SK-N-SH (cell line): ENCODE measurements around the gene RET. TPM values are rescaled to one million over a fixed set of nuclear protein-coding genes. Genes with fewer than 3 reads are reported as not detected.

Source experiments
- CTCF ChIA-PET: fragments of 300-600, 350-600 bp; formaldehyde crosslinking; extraction: SDS; loops from one replicate; lab custom pipeline; 2021; lab: Yijun Ruan, JAX
- POLR2A ChIA-PET: fragments of 350-600 bp; sonication (Branson Sonifier 250); formaldehyde crosslinking; extraction: SDS; loops from one replicate; lab custom pipeline; 2020; ENCODE audit warnings: antibody characterized with exemption, inconsistent platforms; lab: Yijun Ruan, JAX
- DNase-seq: peaks from one replicate; pipeline ENCODE4 v3.0.0; 2012
- H2AFZ ChIP-seq: fragments of 200-600 bp; sonication (generic); 2 replicates; pipeline ENCODE4 v1.8.1; 2016; ENCODE audit warnings: antibody characterized with exemption, mild to moderate bottlenecking, low read depth
- H3F3A ChIP-seq: fragments of 200-600 bp; sonication (generic); replicated peaks from 2 replicates; pipeline ENCODE3; 2016; ENCODE audit warnings: antibody characterized with exemption, mild to moderate bottlenecking; ENCODE audit not compliant: insufficient read depth
- H3K27ac ChIP-seq, 2 experiments: fragments of 200-500 bp in 1 of 2; fragments of 200-600 bp in 1 of 2; sonication (Bioruptor generic) in 1 of 2; sonication (generic), shearing (Covaris generic) in 1 of 2; 2 replicates each; pipeline versions ENCODE4 v1.5.1 to v1.6.1; 2014 to 2016; ENCODE audit warnings: low read depth in 2 of 2, inconsistent platforms in 1 of 2, low read length in 1 of 2, mild to moderate bottlenecking in 1 of 2, mixed read lengths in 1 of 2
- H3K27me3 ChIP-seq: fragments of 200-600 bp; sonication (generic), shearing (Covaris generic); 2 replicates; pipeline ENCODE4 v1.6.1; 2016; ENCODE audit warnings: mixed run types; ENCODE audit not compliant: insufficient read depth
- H3K36me3 ChIP-seq, 2 experiments: fragments of 200-500 bp in 1 of 2; fragments of 200-600 bp in 1 of 2; sonication (Bioruptor generic) in 1 of 2; sonication (generic) in 1 of 2; replicated peaks in 1 of 2; 2 replicates each; pipeline versions ENCODE3 to v1.5.1; 2014 to 2016; ENCODE audit warnings: low read length in 1 of 2, mild to moderate bottlenecking in 1 of 2; ENCODE audit not compliant: insufficient read depth in 2 of 2, control insufficient read depth in 1 of 2
- H3K4me1 ChIP-seq, 2 experiments: fragments of 200-500 bp in 1 of 2; fragments of 200-600 bp in 1 of 2; sonication (Bioruptor generic) in 1 of 2; sonication (generic), shearing (Covaris generic) in 1 of 2; 2 replicates each; pipeline versions ENCODE4 v1.5.1 to v1.6.1; 2014 to 2016; ENCODE audit warnings: low read depth in 1 of 2, low read length in 1 of 2, mixed run types in 1 of 2; ENCODE audit not compliant: insufficient read depth in 2 of 2, control insufficient read depth in 1 of 2
- H3K4me2 ChIP-seq: fragments of 200-600 bp; sonication (generic), shearing (Covaris generic); 2 replicates; pipeline ENCODE4 v1.6.1; 2017; ENCODE audit warnings: mixed run types
- H3K4me3 ChIP-seq, 2 experiments: fragments of 200-500 bp in 1 of 2; fragments of 200-600 bp in 1 of 2; sonication (Bioruptor generic) in 1 of 2; sonication (generic), shearing (Covaris generic) in 1 of 2; 2 replicates each; pipeline versions ENCODE4 v1.5.1 to v1.8.1; 2014 to 2016; ENCODE audit warnings: low read depth in 2 of 2, inconsistent platforms in 1 of 2, low read length in 1 of 2, mild to moderate bottlenecking in 1 of 2, mixed read lengths in 1 of 2, moderate library complexity in 1 of 2
- H3K79me2 ChIP-seq: fragments of 200-600 bp; sonication (generic); 2 replicates; pipeline ENCODE4 v1.8.1; 2017; ENCODE audit warnings: mild to moderate bottlenecking; ENCODE audit not compliant: insufficient read depth
- H3K9ac ChIP-seq: fragments of 200-600 bp; sonication (generic); 2 replicates; pipeline ENCODE4 v1.6.1; 2017; ENCODE audit warnings: mixed run types
- H3K9me2 ChIP-seq: fragments of 200-600 bp; sonication (generic); 2 replicates; pipeline ENCODE4 v1.6.1; 2017; ENCODE audit warnings: mixed run types
- H3K9me3 ChIP-seq: fragments of 200-600 bp; sonication (generic); 2 replicates; pipeline ENCODE4 v1.6.1; 2017; ENCODE audit warnings: mixed run types, mild to moderate bottlenecking, moderate library complexity
- H4K20me1 ChIP-seq: fragments of 200-600 bp; sonication (generic); 2 replicates; pipeline ENCODE4 v1.6.1; 2017; ENCODE audit warnings: mild to moderate bottlenecking, mixed run types; ENCODE audit not compliant: insufficient read depth
- CHD2 ChIP-seq: fragments of 150-350 bp; IDR thresholded peaks from 2 replicates; pipeline ENCODE4 v1.6.1; 2018; ENCODE audit warnings: low read length; ENCODE audit not compliant: partially characterized antibody
- CTCF ChIP-seq: fragments of 200-600 bp; sonication (generic); IDR thresholded peaks from 2 replicates; pipeline ENCODE4 v1.6.1; 2017; ENCODE audit warnings: antibody characterized with exemption, mild to moderate bottlenecking, moderate library complexity
- ELF1 ChIP-seq: IDR thresholded peaks from 2 replicates; pipeline ENCODE4 v1.4.0; 2012
- FOSL2 ChIP-seq: IDR thresholded peaks from 2 replicates; pipeline ENCODE4 v1.4.0; 2012; ENCODE audit warnings: low read depth, mild to moderate bottlenecking, moderate library complexity, borderline replicate concordance
- FOXM1 ChIP-seq: IDR thresholded peaks from 2 replicates; pipeline ENCODE4 v1.4.0; 2012; ENCODE audit warnings: low read depth, mild to moderate bottlenecking
- GABPA ChIP-seq: IDR thresholded peaks from 2 replicates; pipeline ENCODE4 v1.4.0; 2012; ENCODE audit warnings: low read depth, mild to moderate bottlenecking
- IRF3 ChIP-seq: fragments of 150-350 bp; IDR thresholded peaks from 2 replicates; pipeline ENCODE4 v1.6.1; 2016; ENCODE audit warnings: mild to moderate bottlenecking, low read depth, low read length
- MXI1 ChIP-seq: IDR thresholded peaks from 2 replicates; pipeline ENCODE4 v1.6.1; 2012; ENCODE audit warnings: mild to moderate bottlenecking, low read depth, low read length, improper control_type of control experiment
- NRF1 ChIP-seq: IDR thresholded peaks from 2 replicates; pipeline ENCODE4 v1.6.1; 2012; ENCODE audit warnings: low read depth, mild to moderate bottlenecking, low read length
- RAD21 ChIP-seq: IDR thresholded peaks from 2 replicates; pipeline ENCODE4 v1.6.1; 2012; ENCODE audit warnings: mild to moderate bottlenecking, low read length
- RFX5 ChIP-seq: IDR thresholded peaks from 2 replicates; pipeline ENCODE4 v1.6.1; 2012; ENCODE audit warnings: mild to moderate bottlenecking, improper control_type of control experiment, low read length
- RXRA ChIP-seq: IDR thresholded peaks from 2 replicates; pipeline ENCODE4 v1.4.0; 2012; ENCODE audit warnings: low read depth, mild to moderate bottlenecking, borderline replicate concordance
- SMC3 ChIP-seq: IDR thresholded peaks from 2 replicates; pipeline ENCODE4 v1.6.1; 2012; ENCODE audit warnings: low read depth, low read length, improper control_type of control experiment
- TAF1 ChIP-seq: IDR thresholded peaks from 2 replicates; pipeline ENCODE4 v1.6.1; 2012; ENCODE audit warnings: low read depth, mild to moderate bottlenecking, low read length, moderate library complexity, borderline replicate concordance
- YY1 ChIP-seq: IDR thresholded peaks from 2 replicates; pipeline ENCODE4 v1.4.0; 2012; ENCODE audit warnings: low read depth, mild to moderate bottlenecking
- WGBS: methylation state at CpG from one replicate; pipeline ENCODE4 v1.1.6; 2017; ENCODE audit warnings: low lambda C conversion rate; 5-methylcytosine and 5-hydroxymethylcytosine counted together
- polyA plus RNA-seq, 3 experiments: library from polyadenylated mRNA; depleted of rRNA; stranded (reverse); fragments of >200 nt; gene quantifications; 2 replicates each; pipeline ENCODE4 v1.2.3, GENCODE V29; 2012
- TF ChIP-seq, protein P1 (sequence below): IDR thresholded peaks from 2 replicates; pipeline ENCODE4 v1.4.0; 2012; ENCODE audit warnings: low read depth, borderline replicate concordance

RET gene
- polyA plus RNA-seq, 1 of the 3 experiments (the other 2 are of a cell fraction), result 3.2 TPM

- Histone ChIP-seq H3K9me2 (no peaks in the 10 kb centered on the region), H3K4me3 (no peak overlapping the region), H4K20me1 (no peaks in the 10 kb centered on the region), H3K4me2 (no peak overlapping the region), H2AFZ (no peak overlapping the region), H3K9me3 (no peaks in the 10 kb centered on the region), H3K79me2 (no peaks in the 10 kb centered on the region; the same call in 1 of the 2 replicates), H3K36me3 (peaks cover 44 to 45% of the 10 kb centered on the region in 2 experiments), H3K4me1 (peaks cover 0 to 10% of the 10 kb centered on the region in 2 experiments; a peak in 1 of 4 replicates), H3K27ac (peak overlapping the region in 1 of 2 experiments; percentile 56; a peak in 2 of 4 replicates), H3F3A (no peaks in the 10 kb centered on the region), H3K27me3 (no peaks in the 10 kb centered on the region), H3K9ac (no peak overlapping the region)
- WGBS, result 86% methylated on average over 1 of the region's 1 CpG
- peak; percentile 37 for DNase-seq
- POLR2A ChIA-PET, result no interaction called here
- TF ChIP-seq YY1, result no peak
- TF ChIP-seq RXRA, result no peak
- TF ChIP-seq TAF1, result no peak
- no peak for TF ChIP-seq CTCF
- TF ChIP-seq NRF1, result no peak
- TF ChIP-seq RAD21, result 0 out of 2 replicates have a peak, but pooled peaks have one; percentile 6
- no peak for TF ChIP-seq ELF1
- no peak for TF ChIP-seq FOXM1
- TF ChIP-seq GABPA, result no peak
- TF ChIP-seq CHD2, result no peak
- 0 out of 2 replicates have a peak, but pooled peaks have one; percentile 33 for TF ChIP-seq MXI1
- TF ChIP-seq SMC3, result no peak
- TF ChIP-seq FOSL2, result no peak
- TF ChIP-seq RFX5, result no peak
- TF ChIP-seq IRF3, result no peak
- TF ChIP-seq, protein P1, sequence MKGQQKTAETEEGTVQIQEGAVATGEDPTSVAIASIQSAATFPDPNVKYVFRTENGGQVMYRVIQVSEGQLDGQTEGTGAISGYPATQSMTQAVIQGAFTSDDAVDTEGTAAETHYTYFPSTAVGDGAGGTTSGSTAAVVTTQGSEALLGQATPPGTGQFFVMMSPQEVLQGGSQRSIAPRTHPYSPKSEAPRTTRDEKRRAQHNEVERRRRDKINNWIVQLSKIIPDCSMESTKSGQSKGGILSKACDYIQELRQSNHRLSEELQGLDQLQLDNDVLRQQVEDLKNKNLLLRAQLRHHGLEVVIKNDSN, result no peak
- CTCF ChIA-PET, result interaction anchor here (0.9 to 1.5 kb wide), 3 partner anchors 32 to 176 kb away, joined by 3 to 4 read pairs (median 3); no protein-coding TSS in a partner anchor
Observed at GRCh38 chr10:43173120-43173519, 96.3 kb downstream of the RET start.
